Hepatocyte (in vitro differentiated cells): Measurements from ENCODE around the gene RHAG. TPM values are rescaled to one million over a fixed set of nuclear protein-coding genes. Genes with fewer than 3 reads are reported as not detected.
"Not testable (repeated sequence)": the region's sequence is repeated elsewhere in the genome, so short reads cannot be mapped to it uniquely, and the experiment has no call there.

Experiments used
- DNase-seq: peaks from one replicate; pipeline ENCODE4 v3.0.0-alpha.2; 2016; ENCODE audit warnings: low spot score
- H2AFZ ChIP-seq: fragments of 200-600 bp; sonication (generic); 2 replicates; pipeline ENCODE4 v1.6.0; 2016; ENCODE audit warnings: antibody characterized with exemption, mild to moderate bottlenecking
- H3K27ac ChIP-seq: fragments of 200-600 bp; sonication (generic); 2 replicates; pipeline ENCODE4 v1.5.1; 2016; ENCODE audit warnings: mild to moderate bottlenecking
- H3K27me3 ChIP-seq: fragments of 200-600 bp; sonication (generic); 2 replicates; pipeline ENCODE4 v1.6.1; 2016
- H3K36me3 ChIP-seq: fragments of 200-600 bp; sonication (generic); replicated peaks from 2 replicates; pipeline ENCODE4 v1.5.1; 2016; ENCODE audit warnings: low read depth; ENCODE audit not compliant: insufficient read depth
- H3K4me1 ChIP-seq: fragments of 200-600 bp; sonication (generic); 2 replicates; pipeline ENCODE4 v1.5.1; 2016; ENCODE audit warnings: mild to moderate bottlenecking, moderate library complexity; ENCODE audit not compliant: insufficient read depth
- H3K4me2 ChIP-seq: fragments of 200-600 bp; sonication (generic); 2 replicates; pipeline ENCODE4 v1.6.0; 2016
- H3K4me3 ChIP-seq: fragments of 200-600 bp; sonication (generic); 2 replicates; pipeline ENCODE4 v1.5.1; 2016; ENCODE audit warnings: mild to moderate bottlenecking
- H3K79me2 ChIP-seq: fragments of 200-600 bp; sonication (generic); 2 replicates; pipeline ENCODE4 v1.6.0; 2017; ENCODE audit warnings: mild to moderate bottlenecking
- H3K9me2 ChIP-seq: fragments of 200-600 bp; sonication (generic); replicated peaks from 2 replicates; pipeline ENCODE4 v1.6.0; 2017; ENCODE audit warnings: mild to moderate bottlenecking; ENCODE audit not compliant: insufficient read depth
- H3K9me3 ChIP-seq: fragments of 200-600 bp; sonication (generic); 2 replicates; pipeline ENCODE4 v1.5.1; 2016; ENCODE audit warnings: low read depth, mild to moderate bottlenecking
- H4K20me1 ChIP-seq: fragments of 200-600 bp; sonication (generic); 2 replicates; pipeline ENCODE4 v1.6.0; 2016; ENCODE audit warnings: mild to moderate bottlenecking; ENCODE audit not compliant: insufficient read depth, poor library complexity, severe bottlenecking
- EZH2 ChIP-seq: fragments of 200-600 bp; sonication (generic); IDR thresholded peaks from 2 replicates; pipeline ENCODE4 v1.6.1; 2016; ENCODE audit warnings: antibody characterized with exemption, mild to moderate bottlenecking, borderline replicate concordance
- EZH2phosphoT487 ChIP-seq: fragments of 200-600 bp; sonication (generic); IDR thresholded peaks from one replicate; pipeline ENCODE4 v1.6.1; 2018; ENCODE audit warnings: antibody characterized with exemption, mild to moderate bottlenecking, low read depth, moderate library complexity; ENCODE audit not compliant: unreplicated experiment, severe bottlenecking
- WGBS: methylation state at CpG from one replicate; pipeline ENCODE4 v1.1.6; 2016; ENCODE audit warnings: low lambda C conversion rate; ENCODE audit errors: missing lambda C conversion rate; 5-methylcytosine and 5-hydroxymethylcytosine counted together
- polyA plus RNA-seq: library from polyadenylated mRNA; unstranded; fragments of >200 nt; fragmentation: Nextera tagmentation; extraction: Ambion mirVana; gene quantifications from 2 replicates; pipeline ENCODE4 v1.2.1, GENCODE V29; 2016
- total RNA-seq: library from RNA; depleted of rRNA; stranded (reverse); fragments of >200 nt; gene quantifications from 2 replicates; pipeline ENCODE4 v1.2.3, GENCODE V29; 2014
- TF ChIP-seq, protein P1 (sequence below): fragments of 200-600 bp; sonication (generic); IDR thresholded peaks from 2 replicates; pipeline ENCODE4 v1.5.1; 2016; ENCODE audit warnings: antibody characterized with exemption, mild to moderate bottlenecking; ENCODE audit not compliant: poor library complexity

Gene RHAG
- total and polyA plus RNA-seq, 2 experiments from 2014 or later = not detected

DNA sequence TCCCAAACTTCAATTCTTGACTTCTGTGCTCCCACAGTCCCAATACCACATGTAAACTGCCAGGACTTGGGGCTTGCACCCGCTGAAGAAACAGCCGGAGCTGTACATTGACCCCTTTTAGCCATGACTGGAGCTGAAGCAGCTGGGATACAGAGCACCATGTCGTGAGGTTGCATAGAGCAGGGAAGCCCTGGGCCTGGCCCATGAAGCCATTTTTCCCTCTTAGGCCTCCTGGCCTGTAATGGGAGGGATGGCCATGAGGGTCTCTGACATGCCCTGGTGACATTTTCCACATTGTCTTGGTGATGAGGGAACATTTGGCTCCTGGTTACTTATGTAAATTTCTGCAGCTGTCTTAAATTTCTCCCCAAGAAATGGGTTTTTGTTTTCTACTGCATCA lies 9.8 kb downstream of the RHAG start:
- Histone ChIP-seq H4K20me1 (no peaks in the 10 kb centered on the region), H3K4me1 (no peaks in the 10 kb centered on the region), H2AFZ (no peak overlapping the region), H3K79me2 (no peaks in the 10 kb centered on the region), H3K27ac (no peak overlapping the region), H3K9me2 (no peaks in the 10 kb centered on the region), H3K9me3 (no peaks in the 10 kb centered on the region), H3K27me3 (no peaks in the 10 kb centered on the region), H3K4me2 (no peak overlapping the region), H3K4me3 (no peak overlapping the region), H3K36me3 (no peaks in the 10 kb centered on the region)
- no peak for DNase-seq
- WGBS = 94% methylated on average over 3 of the region's 3 CpGs
- TF ChIP-seq EZH2 (no peak), EZH2phosphoT487 (no peak)
- TF ChIP-seq, protein P1, sequence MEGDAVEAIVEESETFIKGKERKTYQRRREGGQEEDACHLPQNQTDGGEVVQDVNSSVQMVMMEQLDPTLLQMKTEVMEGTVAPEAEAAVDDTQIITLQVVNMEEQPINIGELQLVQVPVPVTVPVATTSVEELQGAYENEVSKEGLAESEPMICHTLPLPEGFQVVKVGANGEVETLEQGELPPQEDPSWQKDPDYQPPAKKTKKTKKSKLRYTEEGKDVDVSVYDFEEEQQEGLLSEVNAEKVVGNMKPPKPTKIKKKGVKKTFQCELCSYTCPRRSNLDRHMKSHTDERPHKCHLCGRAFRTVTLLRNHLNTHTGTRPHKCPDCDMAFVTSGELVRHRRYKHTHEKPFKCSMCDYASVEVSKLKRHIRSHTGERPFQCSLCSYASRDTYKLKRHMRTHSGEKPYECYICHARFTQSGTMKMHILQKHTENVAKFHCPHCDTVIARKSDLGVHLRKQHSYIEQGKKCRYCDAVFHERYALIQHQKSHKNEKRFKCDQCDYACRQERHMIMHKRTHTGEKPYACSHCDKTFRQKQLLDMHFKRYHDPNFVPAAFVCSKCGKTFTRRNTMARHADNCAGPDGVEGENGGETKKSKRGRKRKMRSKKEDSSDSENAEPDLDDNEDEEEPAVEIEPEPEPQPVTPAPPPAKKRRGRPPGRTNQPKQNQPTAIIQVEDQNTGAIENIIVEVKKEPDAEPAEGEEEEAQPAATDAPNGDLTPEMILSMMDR = no peak

DNA sequence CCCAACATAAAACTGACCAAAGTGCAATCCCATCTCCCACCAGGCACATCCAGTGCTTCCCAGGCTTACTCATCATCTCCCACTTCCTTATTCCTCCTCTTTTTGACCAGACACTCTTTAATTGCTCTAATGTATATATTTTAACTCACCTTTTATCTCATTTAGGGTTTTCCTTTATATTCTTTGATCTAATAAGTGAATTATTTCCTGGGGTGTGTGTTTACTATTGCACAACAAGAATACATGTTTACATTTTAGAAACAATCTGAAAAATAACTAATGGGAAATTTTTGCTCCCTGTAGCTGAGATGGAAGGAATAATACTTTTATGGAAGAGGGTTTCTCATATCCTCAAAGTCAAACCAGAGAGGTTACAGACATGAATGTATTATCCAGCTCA lies 18.4 kb downstream of the RHAG start:
- Histone ChIP-seq H3K4me1 (no peaks in the 10 kb centered on the region), H2AFZ (no peak overlapping the region), H4K20me1 (no peaks in the 10 kb centered on the region), H3K27me3 (no peaks in the 10 kb centered on the region), H3K79me2 (no peaks in the 10 kb centered on the region), H3K9me2 (no peaks in the 10 kb centered on the region), H3K4me3 (no peak overlapping the region), H3K9me3 (no peaks in the 10 kb centered on the region), H3K27ac (no peak overlapping the region), H3K4me2 (no peak overlapping the region), H3K36me3 (no peaks in the 10 kb centered on the region)
- DNase-seq = no peak
- TF ChIP-seq, protein P1 = no peak
- TF ChIP-seq EZH2 (no peak), EZH2phosphoT487 (no peak)

DNA sequence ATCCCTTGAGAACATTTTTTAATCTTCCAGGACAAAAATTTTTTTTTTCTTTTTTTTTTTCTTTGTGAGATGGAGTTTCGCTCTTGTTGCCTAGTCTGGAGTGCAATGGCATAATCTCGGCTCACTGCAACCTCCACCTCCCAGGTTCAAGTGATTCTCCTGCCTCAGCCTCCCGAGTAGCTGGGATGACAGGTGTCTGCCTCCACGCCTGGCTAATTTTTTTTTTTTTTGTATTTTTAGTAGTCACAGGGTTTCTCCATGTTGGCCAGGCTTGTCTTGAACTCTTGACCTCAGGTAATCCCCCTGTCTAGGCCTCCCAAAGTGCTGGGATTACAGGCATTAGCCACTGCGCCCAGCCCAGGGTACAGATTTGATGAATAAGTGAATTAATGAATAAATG lies 22.5 kb downstream of the RHAG start:
- not testable (repeated sequence) for H3K36me3 ChIP-seq, H3K4me1 ChIP-seq, H3K79me2 ChIP-seq, H3K27ac ChIP-seq, H2AFZ ChIP-seq, DNase-seq, H4K20me1 ChIP-seq, H3K9me2 ChIP-seq, H3K4me3 ChIP-seq, H3K27me3 ChIP-seq, H3K9me3 ChIP-seq, H3K4me2 ChIP-seq
- 76% methylated on average over 5 of the region's 5 CpGs for WGBS

DNA sequence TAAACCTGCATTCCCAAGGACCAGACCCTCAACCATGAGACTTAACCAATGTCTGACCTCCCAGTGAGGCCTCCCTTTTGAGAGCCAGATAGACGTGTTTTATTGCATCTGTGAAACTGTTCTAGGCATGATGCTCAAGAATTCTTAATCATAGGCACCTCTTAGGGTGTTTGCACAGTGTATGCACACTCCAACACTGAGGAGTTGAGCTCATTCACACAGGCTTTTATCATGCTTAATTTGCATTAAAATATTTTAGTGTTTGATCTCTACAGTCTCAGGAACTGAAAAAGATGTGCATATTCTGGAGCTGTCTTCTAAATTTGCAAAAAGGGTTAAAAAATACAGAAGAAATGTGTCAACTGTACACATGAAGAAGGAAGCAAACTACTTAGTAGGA lies 27.4 kb downstream of the RHAG start:
- H3K4me3 ChIP-seq = no peak overlapping the region
- WGBS = 81% methylated on average over 1 of the region's 1 CpG
- TF ChIP-seq EZH2phosphoT487 (no peak), EZH2 (no peak)
- TF ChIP-seq, protein P1 = no peak

DNA sequence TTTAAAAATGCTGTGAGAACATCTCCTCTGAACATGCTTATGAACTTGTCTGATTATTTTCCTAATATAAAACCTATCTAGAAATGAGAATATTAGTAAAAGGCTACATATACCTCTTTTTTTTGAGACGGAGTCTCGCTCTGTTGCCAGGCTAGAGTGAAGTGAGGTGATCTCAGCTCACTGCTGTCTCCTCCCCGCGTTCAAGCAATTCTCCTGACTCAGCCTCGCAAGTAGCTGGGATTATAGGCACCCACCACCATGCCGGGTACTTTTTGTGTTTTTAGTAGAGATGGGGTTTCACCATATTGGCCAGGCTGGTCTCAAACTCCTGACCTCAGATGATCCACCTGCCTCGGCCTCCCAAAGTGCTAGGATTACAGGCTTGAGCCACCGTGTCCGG lies 28.4 kb downstream of the RHAG start:
- not testable (repeated sequence) for H3K9me2 ChIP-seq
- WGBS = 73% methylated on average over 9 of the region's 9 CpGs

More for the DNA sequence above, 27.4 kb downstream of the RHAG start:
- no peak overlapping the region for H3K4me2 ChIP-seq
- H3K9me3 ChIP-seq = no peaks in the 10 kb centered on the region
- no peaks in the 10 kb centered on the region for H3K9me2 ChIP-seq
- H3K4me1 ChIP-seq = no peaks in the 10 kb centered on the region
- H3K36me3 ChIP-seq = no peaks in the 10 kb centered on the region
- H3K79me2 ChIP-seq = no peaks in the 10 kb centered on the region
- H4K20me1 ChIP-seq = no peaks in the 10 kb centered on the region
- no peak overlapping the region for H3K27ac ChIP-seq
- no peak overlapping the region for H2AFZ ChIP-seq
- no peak for DNase-seq
- H3K27me3 ChIP-seq = no peaks in the 10 kb centered on the region

More for the DNA sequence above, 28.4 kb downstream of the RHAG start:
- H3K27ac ChIP-seq, H2AFZ ChIP-seq, H3K36me3 ChIP-seq, DNase-seq, H3K27me3 ChIP-seq, H3K79me2 ChIP-seq, H4K20me1 ChIP-seq, H3K9me3 ChIP-seq, H3K4me3 ChIP-seq, H3K4me2 ChIP-seq, H3K4me1 ChIP-seq: not testable (repeated sequence)
